ENCODE results near the gene DGKG.

Gene DGKG

DNA sequence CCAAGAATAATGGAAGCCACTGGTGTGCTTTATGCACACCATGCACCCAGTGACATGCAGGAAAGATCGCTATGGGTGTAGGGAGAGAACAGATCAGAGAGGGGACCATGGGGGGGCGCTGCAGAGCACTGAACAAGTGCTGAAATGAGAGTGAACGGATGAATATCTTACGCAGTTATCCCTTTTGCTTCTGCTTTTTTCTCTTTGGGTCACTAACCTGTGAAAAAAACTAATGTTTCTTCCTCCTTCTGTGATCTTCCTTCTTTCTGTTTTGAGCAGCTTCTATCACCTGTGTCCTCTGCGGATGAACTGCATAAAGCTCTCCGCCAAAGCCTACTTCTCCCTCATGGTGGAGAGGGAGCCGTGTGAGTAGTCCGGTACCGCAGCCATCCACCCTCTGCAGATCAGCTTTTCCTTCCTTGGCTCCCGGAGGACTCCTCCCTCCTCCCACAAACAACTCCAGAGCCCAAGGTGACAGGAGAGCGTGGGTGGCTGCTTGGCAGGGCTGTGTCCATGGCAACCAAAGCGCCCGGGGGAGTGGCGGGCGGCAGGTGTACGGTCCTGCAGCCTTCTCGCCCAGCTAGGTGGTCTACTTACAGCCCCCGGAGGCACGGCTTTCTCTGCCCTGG is 106.2 kb downstream of the DGKG start:
- DNase-seq (ENCODE audit: low spot score): peak; percentile 72
- in situ Hi-C loops (cut with MboI; ENCODE audit: low sequenced_read_pairs, unreplicated experiment): loop anchor here (5.0 kb wide), 1 partner anchor 281 kb away; no protein-coding TSS in a partner anchor
- TF ChIP-seq CTCF (IDR thresholded peaks at IDR 0.05; ENCODE audit: borderline replicate concordance, control extremely low read depth, extremely low read depth, insufficient read depth, missing control alignments): peak; percentile 66

- DNase-seq (ENCODE audit: low spot score): peak; percentile 73
- no peak for TF ChIP-seq CTCF (IDR thresholded peaks at IDR 0.05; ENCODE audit: borderline replicate concordance, control extremely low read depth, extremely low read depth, insufficient read depth, missing control alignments)
- in situ Hi-C loops (cut with MboI; ENCODE audit: low sequenced_read_pairs, unreplicated experiment): loop anchor here (5.0 kb wide), 1 partner anchor 282 kb away; no protein-coding TSS in a partner anchor
Observed at GRCh38 chr3:186254676-186255650, 107.1 kb downstream of the DGKG start.

DNA sequence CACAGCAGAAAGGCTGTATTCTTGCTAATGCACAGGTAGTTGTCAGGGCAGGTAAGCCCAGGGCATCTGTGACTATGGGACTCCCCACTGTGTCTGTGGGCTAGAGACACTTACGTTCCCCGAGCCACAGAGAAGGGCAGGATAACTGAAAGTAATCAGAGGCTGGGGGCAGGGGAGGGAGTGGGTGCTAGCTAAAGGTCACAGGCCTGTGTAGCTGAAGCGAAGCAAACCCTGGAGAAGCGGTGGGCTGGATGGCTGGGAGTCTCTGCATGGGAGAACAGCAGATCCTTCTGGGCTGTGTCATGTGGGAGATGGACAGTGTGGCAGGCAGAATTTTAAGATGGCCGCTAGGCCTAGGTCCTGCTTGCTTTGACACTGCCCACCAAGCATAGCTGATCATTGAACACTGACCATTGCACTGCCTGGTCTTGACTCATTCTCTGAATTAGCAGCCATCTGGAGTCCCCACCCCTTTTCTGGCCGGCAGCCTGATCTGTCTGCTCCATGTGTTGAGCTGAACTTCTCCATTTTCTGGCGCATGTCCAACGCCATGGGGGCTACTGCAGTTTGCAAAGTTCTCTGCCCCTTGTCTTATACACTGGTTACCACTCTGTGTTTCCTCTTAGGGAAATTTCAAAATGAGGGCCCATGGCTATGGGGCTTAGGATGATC is 110.0 kb downstream of the DGKG start:
- no peak for TF ChIP-seq CTCF (IDR thresholded peaks at IDR 0.05; ENCODE audit: borderline replicate concordance, control extremely low read depth, extremely low read depth, insufficient read depth, missing control alignments)
- in situ Hi-C loops (cut with MboI; ENCODE audit: low sequenced_read_pairs, unreplicated experiment): no loop called here
- no peak for DNase-seq (ENCODE audit: low spot score)

- in situ Hi-C loops (cut with MboI; ENCODE audit: low sequenced_read_pairs, unreplicated experiment): no loop called here
- no peak for TF ChIP-seq CTCF (IDR thresholded peaks at IDR 0.05; ENCODE audit: borderline replicate concordance, control extremely low read depth, extremely low read depth, insufficient read depth, missing control alignments)
- DNase-seq (ENCODE audit: low spot score): no peak
Observed at GRCh38 chr3:186248850-186249249, 113.2 kb downstream of the DGKG start.

DNA sequence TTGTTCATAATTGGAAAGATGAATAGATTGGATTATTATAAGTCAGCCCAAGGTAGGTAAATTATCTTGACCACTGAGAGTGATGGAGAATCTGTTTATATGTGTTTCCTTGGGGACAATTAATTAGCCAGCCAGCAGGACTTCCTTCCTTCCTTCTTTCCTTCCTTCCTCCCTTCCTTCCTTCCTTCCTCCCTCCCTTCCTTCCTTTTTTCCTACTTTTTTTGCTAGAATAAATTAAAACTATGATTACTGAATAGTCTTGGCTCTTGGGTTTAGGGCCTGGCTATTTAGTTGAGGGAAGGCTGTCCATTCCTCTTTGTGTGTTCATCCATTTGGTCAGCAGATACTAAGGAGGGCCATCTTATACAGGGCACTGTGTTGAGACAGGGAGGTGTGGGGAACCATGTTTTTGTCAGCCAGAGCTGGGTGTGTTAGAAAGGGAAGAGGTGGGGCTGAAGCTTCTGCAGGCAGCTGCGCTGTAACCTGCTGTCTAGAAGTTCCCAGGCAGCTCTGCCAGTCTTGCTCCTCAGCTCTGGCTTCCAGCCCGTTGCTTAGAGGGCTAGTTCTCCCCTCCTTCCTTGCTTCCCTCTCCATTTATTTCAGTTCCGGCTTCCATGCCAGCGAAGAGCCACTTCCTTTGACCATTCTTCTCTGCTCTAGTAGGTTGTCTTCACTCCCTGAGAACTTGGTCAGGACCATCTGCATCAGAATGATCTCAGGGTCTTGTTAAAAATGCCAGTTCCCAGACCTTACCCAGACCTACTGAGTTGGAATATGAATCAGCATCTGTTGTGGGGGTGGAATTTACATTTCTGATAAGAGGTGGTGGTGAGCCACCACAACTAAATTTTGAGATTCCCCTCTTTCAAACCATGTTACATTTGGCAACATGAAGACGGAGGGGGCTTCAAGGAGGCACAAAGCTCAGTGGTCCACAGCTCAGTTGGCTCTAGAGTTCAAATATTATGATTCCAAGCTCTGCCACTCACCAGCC is 113.9 kb downstream of the DGKG start:
- in situ Hi-C loops (cut with MboI; ENCODE audit: low sequenced_read_pairs, unreplicated experiment): no loop called here
- no peak for TF ChIP-seq CTCF (IDR thresholded peaks at IDR 0.05; ENCODE audit: borderline replicate concordance, control extremely low read depth, extremely low read depth, insufficient read depth, missing control alignments)
- DNase-seq (ENCODE audit: low spot score): no peak

Measured in GM13976 (cell line).